Inflammatory macrophage treated with lipopolysaccharide for 4 hours (primary cell): ENCODE data around the gene IFRD1.
"Not testable (repeated sequence)": the region's sequence is repeated elsewhere in the genome, so short reads cannot be mapped to it uniquely, and the experiment has no call there.

Source experiments
- DNase-seq: peaks from one replicate; pipeline ENCODE4 v3.0.0-alpha.2; 2020

The IFRD1 gene

GRCh38 chr7:112492186-112492585 lies 41.9 kb downstream of the IFRD1 start:
- no peak for DNase-seq

GRCh38 chr7:112494656-112495055 lies 44.4 kb downstream of the IFRD1 start:
- DNase-seq: peak; percentile 32

GRCh38 chr7:112495156-112495788 lies 45.0 kb downstream of the IFRD1 start:
- no peak for DNase-seq

GRCh38 chr7:112495810-112496462 lies 45.7 kb downstream of the IFRD1 start:
- peak; percentile 74 for DNase-seq

GRCh38 chr7:112497481-112497880 lies 47.2 kb downstream of the IFRD1 start:
- DNase-seq: peak; percentile 36

GRCh38 chr7:112500619-112501018 lies 50.4 kb downstream of the IFRD1 start:
- DNase-seq: no peak

GRCh38 chr7:112501801-112502503 lies 51.7 kb downstream of the IFRD1 start:
- no peak for DNase-seq

- DNase-seq: no peak
Observed at GRCh38 chr7:112502700-112503099, 52.4 kb downstream of the IFRD1 start.

- peak; percentile 60 for DNase-seq
Observed at GRCh38 chr7:112503361-112503972, 53.2 kb downstream of the IFRD1 start.

GRCh38 chr7:112504093-112504695 lies 53.9 kb downstream of the IFRD1 start:
- no peak for DNase-seq

- DNase-seq: no peak
Observed at GRCh38 chr7:112505495-112505894, 55.2 kb downstream of the IFRD1 start.

- DNase-seq: no peak
Observed at GRCh38 chr7:112508404-112508803, 58.1 kb downstream of the IFRD1 start.

GRCh38 chr7:112509402-112509801 lies 59.1 kb downstream of the IFRD1 start:
- no peak for DNase-seq

GRCh38 chr7:112510001-112510742 lies 59.9 kb downstream of the IFRD1 start:
- DNase-seq: peak; percentile 89

- no peak for DNase-seq
Observed at GRCh38 chr7:112510743-112511110, 60.5 kb downstream of the IFRD1 start.

GRCh38 chr7:112511451-112512202 lies 61.4 kb downstream of the IFRD1 start:
- no peak for DNase-seq

- no peak for DNase-seq
Observed at GRCh38 chr7:112512451-112513210, 62.4 kb downstream of the IFRD1 start.

GRCh38 chr7:112515989-112516388 lies 65.7 kb downstream of the IFRD1 start:
- DNase-seq: no peak

- not testable (repeated sequence) for DNase-seq
Observed at GRCh38 chr7:112516418-112516817, 66.2 kb downstream of the IFRD1 start.

- no peak for DNase-seq
Observed at GRCh38 chr7:112517487-112517886, 67.2 kb downstream of the IFRD1 start.

- no peak for DNase-seq
Observed at GRCh38 chr7:112520787-112521186, 70.5 kb downstream of the IFRD1 start.
